ENCODE results near the gene SNRPD3.
A peak's percentile ranks its signal among the peaks of the same experiment; 100 is the strongest.

DNA sequence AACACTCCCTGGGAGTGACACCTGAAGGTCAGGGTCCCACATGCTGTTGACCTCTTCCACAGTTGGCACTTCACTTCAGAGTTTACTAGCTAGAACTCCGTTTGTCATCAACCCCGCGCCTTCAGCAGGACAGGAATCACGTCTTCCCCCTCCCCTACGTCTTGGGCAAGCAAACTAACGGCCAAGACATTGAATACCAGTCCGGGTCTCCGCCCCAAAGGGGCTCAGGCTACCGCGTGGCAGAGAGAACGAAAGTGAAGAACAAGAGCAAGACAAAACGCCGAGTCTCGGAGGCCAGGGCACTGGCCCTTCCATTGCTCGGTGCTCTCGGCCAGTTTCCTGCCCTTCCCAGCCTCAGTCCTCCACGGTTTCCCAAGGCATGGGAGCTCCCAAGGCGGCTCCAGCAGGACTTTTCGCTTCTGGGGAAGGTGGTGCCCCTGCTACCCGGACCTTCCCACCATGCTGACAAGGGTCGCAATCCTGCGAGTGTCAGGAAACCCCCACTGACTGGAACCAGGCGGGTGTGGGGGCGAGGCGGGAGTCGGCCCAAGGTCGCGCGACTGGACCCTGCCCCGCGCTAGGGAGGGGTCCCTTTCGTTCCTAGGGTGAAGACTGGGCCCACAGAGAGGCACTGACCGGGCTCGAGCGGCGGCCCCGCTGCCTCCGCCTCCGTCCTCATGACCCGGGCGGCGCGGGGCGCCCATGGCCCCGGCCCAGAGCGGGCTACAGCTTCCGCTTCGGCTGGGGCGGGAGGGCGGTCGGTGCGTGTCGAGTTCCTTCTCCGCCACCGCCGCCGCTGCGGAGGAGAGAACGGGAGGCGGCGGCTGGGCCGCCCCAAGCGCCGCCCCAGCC, 1.3 kb upstream of the SNRPD3 start, which contains the start of gene GUCD1:
- peak; percentile 60 for TF ChIP-seq POLR2AphosphoS5 (IDR thresholded peaks at IDR 0.05; ENCODE audit: insufficient read depth, low read depth, low read length)
- TF ChIP-seq, protein P1, sequence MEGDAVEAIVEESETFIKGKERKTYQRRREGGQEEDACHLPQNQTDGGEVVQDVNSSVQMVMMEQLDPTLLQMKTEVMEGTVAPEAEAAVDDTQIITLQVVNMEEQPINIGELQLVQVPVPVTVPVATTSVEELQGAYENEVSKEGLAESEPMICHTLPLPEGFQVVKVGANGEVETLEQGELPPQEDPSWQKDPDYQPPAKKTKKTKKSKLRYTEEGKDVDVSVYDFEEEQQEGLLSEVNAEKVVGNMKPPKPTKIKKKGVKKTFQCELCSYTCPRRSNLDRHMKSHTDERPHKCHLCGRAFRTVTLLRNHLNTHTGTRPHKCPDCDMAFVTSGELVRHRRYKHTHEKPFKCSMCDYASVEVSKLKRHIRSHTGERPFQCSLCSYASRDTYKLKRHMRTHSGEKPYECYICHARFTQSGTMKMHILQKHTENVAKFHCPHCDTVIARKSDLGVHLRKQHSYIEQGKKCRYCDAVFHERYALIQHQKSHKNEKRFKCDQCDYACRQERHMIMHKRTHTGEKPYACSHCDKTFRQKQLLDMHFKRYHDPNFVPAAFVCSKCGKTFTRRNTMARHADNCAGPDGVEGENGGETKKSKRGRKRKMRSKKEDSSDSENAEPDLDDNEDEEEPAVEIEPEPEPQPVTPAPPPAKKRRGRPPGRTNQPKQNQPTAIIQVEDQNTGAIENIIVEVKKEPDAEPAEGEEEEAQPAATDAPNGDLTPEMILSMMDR (IDR thresholded peaks at IDR 0.05; ENCODE audit: extremely low read depth in 1 of 2, insufficient read depth in 1 of 2, low read depth in 1 of 2, low read length in 2 of 2), result no peak

Data from endothelial cell of umbilical vein (primary cell).